Activated CD8-positive, alpha-beta memory T cell treated with anti-CD3 and anti-CD28 coated beads, Interleukin-2, amount 50 U/mL, for 4 hours (primary cell): Measurements from ENCODE around the gene ZNF653.
A peak's percentile ranks its signal among the peaks of the same experiment; 100 is the strongest.

Experiments used
- DNase-seq: peaks from one replicate; pipeline ENCODE4 v3.0.0-alpha.2; 2020

Gene ZNF653, protein sequence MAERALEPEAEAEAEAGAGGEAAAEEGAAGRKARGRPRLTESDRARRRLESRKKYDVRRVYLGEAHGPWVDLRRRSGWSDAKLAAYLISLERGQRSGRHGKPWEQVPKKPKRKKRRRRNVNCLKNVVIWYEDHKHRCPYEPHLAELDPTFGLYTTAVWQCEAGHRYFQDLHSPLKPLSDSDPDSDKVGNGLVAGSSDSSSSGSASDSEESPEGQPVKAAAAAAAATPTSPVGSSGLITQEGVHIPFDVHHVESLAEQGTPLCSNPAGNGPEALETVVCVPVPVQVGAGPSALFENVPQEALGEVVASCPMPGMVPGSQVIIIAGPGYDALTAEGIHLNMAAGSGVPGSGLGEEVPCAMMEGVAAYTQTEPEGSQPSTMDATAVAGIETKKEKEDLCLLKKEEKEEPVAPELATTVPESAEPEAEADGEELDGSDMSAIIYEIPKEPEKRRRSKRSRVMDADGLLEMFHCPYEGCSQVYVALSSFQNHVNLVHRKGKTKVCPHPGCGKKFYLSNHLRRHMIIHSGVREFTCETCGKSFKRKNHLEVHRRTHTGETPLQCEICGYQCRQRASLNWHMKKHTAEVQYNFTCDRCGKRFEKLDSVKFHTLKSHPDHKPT

GRCh38 chr19:11505504-11506100 lies at the start of gene ZNF653:
Gene ZNF653 (minus strand): TSS chr19:11505839. CDS start chr19:11505786, 53 bp downstream.
- peak; percentile 95 for DNase-seq

DNA sequence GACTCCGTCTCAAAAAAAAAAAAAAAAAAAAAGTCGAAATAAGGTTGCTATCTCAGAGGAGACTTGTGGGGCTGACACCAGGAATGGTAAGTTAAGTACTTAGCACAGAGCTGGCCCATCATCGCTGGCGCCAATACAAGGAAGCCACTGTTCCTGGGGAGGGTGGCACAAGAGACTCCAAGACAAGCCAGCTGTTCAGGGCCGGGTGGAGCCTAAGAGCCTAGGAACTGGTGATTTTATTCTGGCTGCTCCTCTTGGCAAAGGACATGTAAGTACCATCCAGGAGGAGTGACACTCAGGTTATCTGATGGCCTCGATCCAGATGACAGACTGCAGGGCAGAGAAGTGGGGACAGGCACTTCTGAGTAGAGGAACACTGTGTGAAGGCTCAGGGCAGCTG lies 49.6 kb upstream of the ZNF653 start:
- DNase-seq = no peak

GRCh38 chr19:11554160-11554559 lies 48.5 kb upstream of the ZNF653 start:
- no peak for DNase-seq

DNA sequence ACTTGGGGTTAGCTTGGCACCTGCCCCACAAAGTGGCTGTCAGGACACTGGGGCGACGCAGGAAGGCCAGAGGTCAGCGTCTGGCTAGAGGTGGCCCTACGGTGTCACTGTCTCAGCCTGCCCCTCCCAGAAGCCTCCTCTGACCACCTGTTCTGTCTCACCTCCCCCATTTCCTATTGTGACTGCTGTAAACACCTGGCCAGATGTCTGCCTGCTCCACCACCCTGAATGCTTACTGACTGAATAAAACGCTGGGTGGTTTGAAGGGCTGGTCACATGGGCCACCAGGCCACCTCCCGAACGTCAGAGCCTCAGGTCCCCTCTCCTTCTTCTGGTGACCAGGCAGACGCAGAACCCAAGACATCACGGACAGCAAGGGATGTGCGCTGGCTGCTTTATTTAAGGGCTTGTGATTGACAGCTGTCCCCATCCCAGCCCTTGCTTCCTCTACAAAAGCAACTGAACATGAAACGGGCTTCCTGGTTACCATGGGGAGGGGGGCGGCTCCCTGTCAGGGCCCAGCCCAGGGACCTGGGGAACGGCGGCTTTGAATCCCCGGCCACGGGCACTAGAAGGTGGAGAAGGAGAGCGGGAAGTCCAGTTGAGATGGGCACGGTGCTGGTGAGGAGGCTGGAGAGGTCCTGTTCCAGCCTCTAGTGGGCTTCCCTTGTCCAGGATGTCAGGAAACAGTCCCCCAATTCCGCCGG lies 47.2 kb upstream of the ZNF653 start:
- DNase-seq = no peak

DNA sequence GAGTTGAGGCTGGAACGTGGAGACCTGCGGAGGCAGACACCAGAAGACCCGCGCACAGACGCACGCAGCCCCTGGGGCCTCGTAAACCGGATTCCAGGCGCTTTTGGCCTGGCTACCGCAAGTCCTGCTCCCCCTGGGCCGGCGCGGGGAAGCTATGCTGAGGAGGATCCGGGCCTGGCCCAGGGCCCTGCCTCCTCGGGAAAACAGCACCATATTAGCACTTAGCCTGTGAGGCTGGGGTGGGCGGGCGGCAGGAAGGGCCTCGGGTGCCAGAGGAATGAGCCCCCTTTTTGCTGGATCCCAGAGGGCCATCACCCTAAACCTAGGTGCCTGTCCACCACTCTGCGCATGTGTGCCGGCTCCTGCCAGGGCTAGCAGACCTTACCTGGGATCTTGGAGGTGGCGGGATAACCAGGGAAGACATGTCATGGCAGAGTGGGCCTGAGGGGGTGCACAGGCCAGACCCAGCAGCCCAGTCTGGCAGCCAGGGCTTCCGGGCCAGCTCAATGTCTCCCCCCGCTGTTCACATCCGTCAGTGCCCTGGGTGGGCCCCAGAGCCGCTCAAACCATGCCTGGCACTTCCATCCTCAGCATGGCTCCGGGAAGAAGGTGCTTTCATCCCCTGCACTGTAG lies 46.1 kb upstream of the ZNF653 start:
- DNase-seq = no peak

DNA sequence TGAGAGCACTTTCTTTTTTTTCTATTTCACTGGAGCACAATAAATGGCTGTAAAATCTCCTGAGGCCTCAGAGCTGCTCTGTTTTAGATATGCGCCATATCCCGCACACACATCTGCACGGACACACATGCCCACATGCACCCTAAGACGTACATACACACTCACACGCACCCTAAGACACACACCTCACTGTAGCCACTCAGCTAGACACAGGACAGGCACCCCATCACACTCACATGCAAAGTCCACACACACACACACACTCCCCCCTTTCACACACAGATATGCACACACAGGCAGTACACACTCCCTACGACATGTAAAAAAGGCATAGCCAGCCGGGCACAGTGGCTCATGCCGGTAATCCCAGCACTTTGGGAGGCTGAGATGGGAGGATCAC lies 44.6 kb upstream of the ZNF653 start:
- DNase-seq = no peak

DNA sequence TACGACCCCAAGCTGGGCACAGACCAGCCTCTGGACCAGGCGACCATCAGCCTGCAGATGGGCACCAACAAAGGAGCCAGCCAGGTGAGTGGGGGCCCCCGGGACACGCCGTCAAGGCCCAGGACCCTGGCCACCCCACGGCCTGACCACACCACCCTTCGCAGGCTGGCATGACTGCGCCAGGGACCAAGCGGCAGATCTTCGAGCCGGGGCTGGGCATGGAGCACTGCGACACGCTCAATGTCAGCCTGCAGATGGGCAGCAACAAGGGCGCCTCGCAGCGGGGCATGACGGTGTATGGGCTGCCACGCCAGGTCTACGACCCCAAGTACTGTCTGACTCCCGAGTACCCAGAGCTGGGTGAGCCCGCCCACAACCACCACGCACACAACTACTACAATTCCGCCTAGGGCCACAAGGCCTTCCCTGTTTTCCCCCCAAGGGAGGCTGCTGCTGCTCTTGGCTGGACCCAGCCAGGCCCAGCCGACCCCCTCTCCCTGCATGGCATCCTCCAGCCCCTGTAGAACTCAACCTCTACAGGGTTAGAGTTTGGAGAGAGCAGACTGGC lies 43.8 kb upstream of the ZNF653 start:
- DNase-seq = no peak

DNA sequence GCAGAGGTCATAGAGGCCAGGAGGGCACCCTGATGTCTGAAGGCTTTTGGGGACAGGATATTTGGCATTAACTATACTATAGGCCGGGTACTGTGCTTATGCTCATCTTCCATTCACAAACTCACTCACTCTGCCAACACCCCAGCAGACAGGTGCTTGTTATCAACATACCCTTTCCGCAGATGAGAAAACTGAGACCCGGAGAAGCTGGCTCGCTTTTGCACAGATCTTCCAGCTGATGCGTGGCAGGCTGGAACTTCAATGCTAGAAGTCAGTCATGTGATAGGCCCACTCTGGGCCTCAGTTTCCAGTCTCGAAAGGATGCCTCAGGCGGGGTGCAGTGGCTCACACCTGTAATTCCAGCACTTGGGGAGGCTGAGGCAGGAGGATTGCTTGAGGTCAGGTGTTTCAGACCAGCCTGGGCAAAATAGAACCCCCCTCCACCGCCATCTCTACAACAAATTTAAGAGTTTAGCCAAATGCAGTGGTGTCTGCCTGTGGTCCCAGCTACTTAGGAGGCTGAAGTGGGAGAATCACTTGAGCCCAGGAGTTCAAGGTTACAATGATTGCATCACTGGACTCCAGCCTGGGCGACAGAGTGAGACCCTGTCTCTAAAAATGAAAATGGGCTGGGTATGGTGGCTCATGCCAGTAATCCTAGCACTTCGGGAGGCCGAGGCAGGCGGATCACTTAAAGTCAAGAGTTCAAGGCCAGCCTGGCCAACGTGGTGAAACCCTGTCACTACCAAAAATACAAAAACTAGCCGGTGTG lies 42.5 kb upstream of the ZNF653 start:
- no peak for DNase-seq

- no peak for DNase-seq
Measured at GRCh38 chr19:11541238-11541637, 35.6 kb upstream of the ZNF653 start.

DNA sequence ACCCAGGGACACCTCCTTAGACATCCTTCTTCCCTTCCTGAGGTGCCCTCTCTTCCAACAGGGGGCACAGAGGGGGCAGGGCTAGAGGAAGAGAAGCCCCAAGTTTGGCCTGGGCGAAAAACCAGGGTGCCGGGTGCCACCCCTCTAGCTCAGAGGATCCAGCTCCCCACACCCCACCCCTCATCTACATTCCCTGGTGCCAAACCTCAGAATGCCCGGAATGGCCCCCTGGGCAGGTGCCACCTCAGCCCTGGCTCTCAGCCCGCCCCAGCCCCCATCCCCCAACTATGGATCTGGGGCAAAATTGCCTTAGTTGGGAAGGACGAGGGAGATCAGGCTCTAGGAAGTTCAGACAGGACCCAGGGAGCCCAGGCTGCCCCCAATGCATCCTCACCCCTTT lies 35.0 kb upstream of the ZNF653 start:
- DNase-seq = no peak

- no peak for DNase-seq
Measured at GRCh38 chr19:11539495-11540365, 34.1 kb upstream of the ZNF653 start.

DNA sequence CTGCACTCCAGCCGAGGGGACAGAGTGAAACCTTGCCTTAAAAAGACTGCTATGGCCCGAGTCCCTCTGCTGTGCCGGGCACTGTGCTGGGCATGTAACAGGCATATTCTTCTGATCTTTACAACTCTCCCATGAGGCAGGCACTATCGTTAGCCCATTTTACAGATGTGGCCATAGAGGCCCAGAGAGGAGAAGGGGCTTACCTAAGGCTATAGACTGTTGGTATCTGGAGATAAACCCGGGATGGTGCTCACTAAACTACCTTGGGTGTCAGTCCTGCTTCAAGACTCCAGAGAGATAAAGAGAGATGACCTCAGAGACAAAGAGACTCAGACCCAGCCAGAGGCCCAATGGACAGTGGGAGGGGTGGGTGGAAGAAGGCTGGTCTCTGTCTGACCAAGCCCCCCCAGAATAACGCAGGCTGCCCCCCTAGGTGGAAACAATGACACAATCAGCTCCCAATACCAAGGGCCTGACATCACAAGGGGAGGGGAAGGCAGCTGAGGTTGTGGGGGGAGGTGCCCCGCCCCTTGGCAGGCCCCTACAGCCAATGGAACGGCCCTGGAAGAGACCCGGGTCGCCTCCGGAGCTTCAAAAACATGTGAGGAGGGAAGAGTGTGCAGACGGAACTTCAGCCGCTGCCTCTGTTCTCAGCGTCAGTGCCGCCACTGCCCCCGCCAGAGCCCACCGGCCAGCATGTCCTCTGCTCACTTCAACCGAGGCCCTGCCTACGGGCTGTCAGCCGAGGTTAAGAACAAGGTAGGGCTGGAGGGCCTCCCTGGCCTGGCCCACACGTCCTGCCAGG lies 32.8 kb upstream of the ZNF653 start, which contains the start of gene CNN1:
TSS of gene CNN1 (plus strand) at position 620 of the 805 bp plus-strand sequence. CDS start at position 697, 77 bp downstream.
- no peak for DNase-seq

- peak; percentile 85 for DNase-seq
Measured at GRCh38 chr19:11535792-11536595, 30.4 kb upstream of the ZNF653 start.

DNA sequence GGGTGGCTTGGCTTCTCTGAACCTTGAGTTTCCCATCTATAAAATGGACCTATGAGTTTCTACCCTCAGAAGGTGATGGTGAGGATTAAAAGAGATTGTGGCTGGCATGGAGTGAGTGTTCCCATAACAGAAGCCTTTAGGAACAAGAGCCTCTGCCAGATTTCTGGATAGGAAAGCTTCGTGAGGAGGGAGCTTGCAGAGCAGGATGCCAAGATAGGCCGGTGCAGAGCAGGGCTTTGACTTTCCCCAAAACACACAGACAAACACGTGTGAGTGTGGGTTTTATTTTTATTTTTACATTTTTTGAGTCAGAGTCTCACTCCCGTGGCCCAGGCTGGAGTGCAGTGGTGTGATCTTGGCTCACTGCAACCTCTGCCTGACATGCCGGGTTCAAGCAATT lies 29.3 kb upstream of the ZNF653 start:
- no peak for DNase-seq

DNA sequence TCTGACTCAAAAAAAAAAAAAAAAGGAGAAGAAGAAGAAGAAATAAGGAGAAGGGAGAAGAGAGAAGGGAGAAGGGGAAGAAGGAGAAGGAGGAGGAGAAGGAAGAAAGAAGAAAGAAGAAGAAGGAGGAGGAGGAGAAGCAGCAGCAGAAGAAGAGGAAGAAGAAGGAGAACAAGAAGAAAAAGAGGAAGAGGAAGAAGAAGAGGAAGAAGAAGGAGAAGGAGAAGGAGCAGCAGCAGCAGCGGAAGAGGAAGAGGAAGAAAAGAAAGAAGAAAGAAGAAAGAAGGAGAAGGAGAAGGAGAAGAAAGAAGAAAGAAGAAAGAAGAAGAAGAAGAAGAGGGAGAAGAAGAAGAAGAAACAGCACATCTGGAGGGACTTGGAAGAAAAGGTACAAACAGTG lies 28.9 kb upstream of the ZNF653 start:
- no peak for DNase-seq

GRCh38 chr19:11530432-11530831 lies 24.8 kb upstream of the ZNF653 start:
- DNase-seq = no peak

DNA sequence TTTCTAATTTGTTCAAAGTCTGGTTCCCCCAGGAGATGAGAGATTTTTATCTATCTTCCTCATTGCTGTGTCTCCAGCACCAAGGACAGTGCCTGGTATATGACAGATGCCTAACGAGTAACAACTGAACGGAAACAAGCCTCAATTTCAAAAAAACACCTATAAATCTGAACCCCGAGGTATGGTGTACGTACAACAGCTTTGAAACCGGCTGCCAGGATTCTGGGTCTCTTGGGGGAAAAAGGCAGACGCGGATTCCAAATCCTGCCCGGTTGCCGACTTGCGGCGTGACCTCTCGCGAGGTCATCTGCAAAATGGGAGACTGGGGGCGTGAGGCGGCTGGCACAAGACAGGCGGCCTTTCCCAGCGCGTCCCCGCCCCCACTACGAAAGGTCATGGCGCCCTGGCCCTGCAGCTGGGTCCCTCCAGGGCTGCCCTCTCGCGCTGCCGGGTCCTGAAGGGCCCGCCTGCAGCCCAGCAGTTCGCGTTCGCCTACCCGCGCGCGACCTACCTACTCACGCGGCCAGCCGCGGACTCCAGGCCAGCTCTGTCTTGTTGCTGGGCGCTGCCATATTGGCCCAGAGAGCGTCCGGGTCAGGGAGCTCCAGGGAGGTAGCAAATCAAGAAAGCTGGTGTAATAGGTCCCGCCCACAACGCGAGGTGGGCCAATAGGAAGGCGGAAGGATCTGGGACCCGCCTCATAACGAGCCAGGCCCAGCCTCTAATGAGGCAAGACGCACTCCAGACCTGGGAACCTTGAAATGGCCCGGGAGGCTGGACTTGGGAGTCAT lies 23.1 kb upstream of the ZNF653 start, which contains the start of gene ECSIT:
TSS of gene ECSIT (minus strand) at position 584 of the 791 bp plus-strand sequence. CDS start 9,964 bp downstream, outside the sequence.
- peak; percentile 90 for DNase-seq

- DNase-seq = no peak
Measured at GRCh38 chr19:11519138-11519537, 13.5 kb upstream of the ZNF653 start.
